ENCODE measurements around the gene TEX261.

The TEX261 gene

GRCh38 chr2:70937866-70938585 is 56.6 kb downstream of the TEX261 start:
- no peak for DNase-seq (ENCODE audit: low read depth, low spot score)

- DNase-seq (ENCODE audit: low read depth, low spot score): no peak
Measured at GRCh38 chr2:70936979-70937811, 57.5 kb downstream of the TEX261 start.

GRCh38 chr2:70936165-70936978 is 58.3 kb downstream of the TEX261 start:
- no peak for DNase-seq (ENCODE audit: low read depth, low spot score)

Measured in smooth muscle cell of the brain vasculature (primary cell).